KBM-7 (cell line): ENCODE results near the gene B4GALT6.
"Not testable (repeated sequence)": the region's sequence is repeated elsewhere in the genome, so short reads cannot be mapped to it uniquely, and the experiment has no call there.

Source experiments
- DNase-seq: peaks from one replicate; pipeline ENCODE4 v3.0.0-alpha.2; 2015
- in situ Hi-C: fragments of 300-500 bp; cut with MboI; formaldehyde crosslinking; loops from 2 replicates; pipeline ENCODE4 v1.14.3; 2020; ENCODE audit warnings: low sequenced_read_pairs, low pct_unique_long_range_greater_than_20kb, mixed read lengths

Gene B4GALT6

GRCh38 chr18:31684279-31685096 lies at the start of gene B4GALT6:
B4GALT6 (minus strand) TSS chr18:31684581; CDS start chr18:31684426, 155 bp downstream.
- DNase-seq: peak; percentile 73

GRCh38 chr18:31731628-31732027 lies 47.2 kb upstream of the B4GALT6 start:
- in situ Hi-C loops: no loop called here
- no peak for DNase-seq

More at GRCh38 chr18:31684279-31685096, at the start of gene B4GALT6:
- in situ Hi-C loops: no loop called here

GRCh38 chr18:31729196-31729595 lies 44.8 kb upstream of the B4GALT6 start:
- DNase-seq, in situ Hi-C loops: not testable (repeated sequence)

GRCh38 chr18:31723990-31724711 lies 39.8 kb upstream of the B4GALT6 start:
- in situ Hi-C loops: no loop called here
- DNase-seq: no peak

GRCh38 chr18:31723639-31723989 lies 39.2 kb upstream of the B4GALT6 start:
- DNase-seq: no peak
- in situ Hi-C loops: no loop called here

GRCh38 chr18:31722369-31722957 lies 38.1 kb upstream of the B4GALT6 start:
- DNase-seq: peak; percentile 88
- in situ Hi-C loops: no loop called here

- in situ Hi-C loops: no loop called here
Measured at GRCh38 chr18:31721601-31722000, 37.2 kb upstream of the B4GALT6 start.

GRCh38 chr18:31720867-31721266 lies 36.5 kb upstream of the B4GALT6 start:
- in situ Hi-C loops: no loop called here
- no peak for DNase-seq

More at GRCh38 chr18:31721601-31722000, 37.2 kb upstream of the B4GALT6 start:
- DNase-seq: no peak

GRCh38 chr18:31719363-31720006 lies 35.1 kb upstream of the B4GALT6 start:
- DNase-seq: no peak
- in situ Hi-C loops: no loop called here

GRCh38 chr18:31718386-31718785 lies 34.0 kb upstream of the B4GALT6 start:
- no peak for DNase-seq
- in situ Hi-C loops: no loop called here

GRCh38 chr18:31716362-31716761 lies 32.0 kb upstream of the B4GALT6 start:
- in situ Hi-C loops: no loop called here
- DNase-seq: no peak

- no peak for DNase-seq
- in situ Hi-C loops: no loop called here
Measured at GRCh38 chr18:31711365-31712172, 27.2 kb upstream of the B4GALT6 start.

- in situ Hi-C loops: no loop called here
- peak; percentile 25 for DNase-seq
Measured at GRCh38 chr18:31710826-31711225, 26.4 kb upstream of the B4GALT6 start.

- no peak for DNase-seq
- in situ Hi-C loops: no loop called here
Measured at GRCh38 chr18:31707815-31708214, 23.4 kb upstream of the B4GALT6 start.

GRCh38 chr18:31702449-31702848 lies 18.1 kb upstream of the B4GALT6 start:
- in situ Hi-C loops: no loop called here
- no peak for DNase-seq

GRCh38 chr18:31701744-31702143 lies 17.4 kb upstream of the B4GALT6 start:
- DNase-seq: no peak
- in situ Hi-C loops: no loop called here

GRCh38 chr18:31700990-31701389 lies 16.6 kb upstream of the B4GALT6 start:
- in situ Hi-C loops: no loop called here
- DNase-seq: no peak

GRCh38 chr18:31697351-31698298 lies 13.2 kb upstream of the B4GALT6 start:
- in situ Hi-C loops: no loop called here
- no peak for DNase-seq
